Caco-2 (cell line): ENCODE measurements around the gene R3HDML. TPM values are rescaled to one million over a fixed set of nuclear protein-coding genes. Genes with fewer than 3 reads are reported as not detected.

Experiments
- BruUV-seq: library from RNA; stranded (reverse); fragments of 400-500 nt; replicated peaks from 2 replicates; lab custom pipeline; 2021; lab: Mats Ljungman, UMichigan
- CTCF ChIA-PET: fragments of 300-600 bp; sonication (Branson Sonifier 250); formaldehyde crosslinking; loops from one replicate; lab custom pipeline; 2022; ENCODE audit warnings: antibody characterized with exemption; lab: Charles Lee
- POLR2A ChIA-PET: fragments of 300-600 bp; sonication (Branson Sonifier 250); formaldehyde crosslinking; loops from one replicate; lab custom pipeline; 2022; ENCODE audit warnings: antibody characterized with exemption; lab: Charles Lee
- DNase-seq, 2 experiments: peaks; one replicate each; pipeline versions ENCODE4 v3.0.0 to v3.0.0-alpha.2; 2020 to 2022
- H3K27me3 ChIP-seq: replicated peaks from 2 replicates; pipeline ENCODE4 v1.6.0; 2011; ENCODE audit warnings: low read length; ENCODE audit not compliant: control insufficient read depth, insufficient read depth
- H3K36me3 ChIP-seq: 2 replicates; pipeline ENCODE4 v1.5.1; 2011; ENCODE audit warnings: low read length; ENCODE audit not compliant: control insufficient read depth, insufficient read depth
- H3K4me1 ChIP-seq: fragments of 250-450 bp; sonication (Bioruptor Pico); 2 replicates; pipeline ENCODE4 v1.5.1; 2020; ENCODE audit warnings: mild to moderate bottlenecking
- H3K4me3 ChIP-seq: 2 replicates; pipeline ENCODE4 v1.5.1; 2011; ENCODE audit warnings: low read depth, mild to moderate bottlenecking, control low read depth, low read length
- H3K9me3 ChIP-seq: fragments of 250-450 bp; sonication (Bioruptor Pico); 2 replicates; pipeline ENCODE4 v1.5.1; 2020; ENCODE audit warnings: mild to moderate bottlenecking, moderate library complexity
- H3K27ac Mint-ChIP-seq: one replicate; pipeline ENCODE4 v1.8.0; 2022; ENCODE audit warnings: mixed read lengths; ENCODE audit not compliant: unreplicated experiment
- H3K27me3 Mint-ChIP-seq: one replicate; pipeline ENCODE4 v1.8.0; 2022; ENCODE audit warnings: mixed read lengths; ENCODE audit not compliant: insufficient read depth, unreplicated experiment
- H3K36me3 Mint-ChIP-seq: one replicate; pipeline ENCODE4 v1.8.0; 2022; ENCODE audit warnings: mild to moderate bottlenecking, mixed read lengths; ENCODE audit not compliant: insufficient read depth, unreplicated experiment
- H3K4me1 Mint-ChIP-seq: one replicate; pipeline ENCODE4 v1.8.0; 2022; ENCODE audit warnings: low read depth, mixed read lengths; ENCODE audit not compliant: unreplicated experiment
- H3K4me3 Mint-ChIP-seq: one replicate; pipeline ENCODE4 v1.8.0; 2022; ENCODE audit warnings: mild to moderate bottlenecking, moderate library complexity, mixed read lengths; ENCODE audit not compliant: unreplicated experiment
- H3K9me3 Mint-ChIP-seq: one replicate; pipeline ENCODE4 v1.8.0; 2022; ENCODE audit warnings: mixed read lengths; ENCODE audit not compliant: unreplicated experiment
- CTCF ChIP-seq, 2 experiments: fragments of 200-600 bp in 1 of 2; IDR thresholded peaks; 1 replicate in 1 of 2; 2 replicates in 1 of 2; pipeline versions ENCODE4 v1.5.1 to v1.8.0; 2011 to 2022; ENCODE audit warnings: antibody characterized with exemption in 1 of 2, control low read depth in 1 of 2, inconsistent platforms in 1 of 2, low read depth in 1 of 2, low read length in 1 of 2, mild to moderate bottlenecking in 1 of 2, moderate library complexity in 1 of 2; ENCODE audit not compliant: insufficient read depth in 1 of 2, severe bottlenecking in 1 of 2, unreplicated experiment in 1 of 2
- intact Hi-C: fragments of 100-400 bp; cut with micrococcal nuclease; formaldehyde crosslinking; loops from one replicate; pipeline ENCODE4 v1.10.0; 2022; ENCODE audit not compliant: unreplicated experiment
- total RNA-seq: library from RNA; stranded (reverse); gene quantifications from 2 replicates; pipeline ENCODE4 v1.2.3, GENCODE V29; 2022

Gene R3HDML
- total RNA-seq, 1 experiment from 2014 or later: not detected

- Mint-ChIP-seq H3K27ac (peak overlapping the region; percentile 98), H3K4me1 (peaks cover 36% of the 10 kb centered on the region), H3K36me3 (peaks cover 30% of the 10 kb centered on the region), H3K4me3 (peak overlapping the region; percentile 93), H3K9me3 (no peaks in the 10 kb centered on the region), H3K27me3 (no peaks in the 10 kb centered on the region)
- intact Hi-C loops: loop anchor here (2.0 kb wide), 1 partner anchor 47 kb away; the partner anchor contains the start of gene FITM2
- H3K4me3 ChIP-seq: peak overlapping the region; percentile 77
- no peak for TF ChIP-seq CTCF (IDR thresholded peaks at IDR 0.05; ENCODE audit: insufficient read depth in 1 of 2, low read depth in 1 of 2, low read length in 1 of 2, severe bottlenecking in 1 of 2, unreplicated experiment in 1 of 2)
- ChIA-PET CTCF (no interaction called here), POLR2A (interaction anchor here (0.7 kb wide), 1 partner anchor 68 kb away, joined by 3 read pairs; no protein-coding TSS in a partner anchor)
- peaks cover 4% of the 10 kb centered on the region; the same call in 1 of the 2 replicates for H3K36me3 ChIP-seq
- no peaks in the 10 kb centered on the region for H3K9me3 ChIP-seq
- BruUV-seq: no TSS peak
- no peaks in the 10 kb centered on the region for H3K27me3 ChIP-seq
- DNase-seq: no peak
- H3K4me1 ChIP-seq: peaks cover 34% of the 10 kb centered on the region
Measured at GRCh38 chr20:44357555-44358125, 20.8 kb downstream of the R3HDML start.

- Mint-ChIP-seq H3K4me1 (peaks cover 35% of the 10 kb centered on the region), H3K27me3 (no peaks in the 10 kb centered on the region), H3K4me3 (no peak overlapping the region), H3K9me3 (no peaks in the 10 kb centered on the region), H3K27ac (no peak overlapping the region), H3K36me3 (peaks cover 35% of the 10 kb centered on the region)
- peaks cover 4% of the 10 kb centered on the region; the same call in 1 of the 2 replicates for H3K36me3 ChIP-seq
- CTCF ChIA-PET: interaction anchor here (0.6 kb wide), 1 partner anchor 22 kb away, joined by 5 read pairs; no protein-coding TSS in a partner anchor
- intact Hi-C loops: no loop called here
- no TSS peak for BruUV-seq
- no peaks in the 10 kb centered on the region for H3K27me3 ChIP-seq
- no peak overlapping the region for H3K4me3 ChIP-seq
- POLR2A ChIA-PET: no interaction called here
- no peak for DNase-seq
- H3K9me3 ChIP-seq: no peaks in the 10 kb centered on the region
- TF ChIP-seq CTCF (IDR thresholded peaks at IDR 0.05; ENCODE audit: insufficient read depth in 1 of 2, low read depth in 1 of 2, low read length in 1 of 2, severe bottlenecking in 1 of 2, unreplicated experiment in 1 of 2): no peak
- H3K4me1 ChIP-seq: peaks cover 25% of the 10 kb centered on the region
Measured at GRCh38 chr20:44358776-44359175, 21.9 kb downstream of the R3HDML start.

GRCh38 chr20:44360221-44360620 is 23.4 kb downstream of the R3HDML start:
- intact Hi-C loops: no loop called here
- CTCF ChIA-PET: interaction anchor here (1.7 kb wide), 1 partner anchor 14 kb away, joined by 4 read pairs; no protein-coding TSS in a partner anchor

More at GRCh38 chr20:44360221-44360620, 23.4 kb downstream of the R3HDML start:
- Mint-ChIP-seq H3K9me3 (no peaks in the 10 kb centered on the region), H3K4me1 (peaks cover 30% of the 10 kb centered on the region), H3K27me3 (no peaks in the 10 kb centered on the region), H3K27ac (no peak overlapping the region), H3K36me3 (peaks cover 39% of the 10 kb centered on the region), H3K4me3 (no peak overlapping the region)
- Histone ChIP-seq H3K9me3 (no peaks in the 10 kb centered on the region), H3K27me3 (no peaks in the 10 kb centered on the region), H3K4me1 (peaks cover 14% of the 10 kb centered on the region), H3K4me3 (no peak overlapping the region), H3K36me3 (peaks cover 4% of the 10 kb centered on the region; the same call in 1 of the 2 replicates)
- POLR2A ChIA-PET: no interaction called here
- no peak for TF ChIP-seq CTCF (IDR thresholded peaks at IDR 0.05; ENCODE audit: insufficient read depth in 1 of 2, low read depth in 1 of 2, low read length in 1 of 2, severe bottlenecking in 1 of 2, unreplicated experiment in 1 of 2)
- no peak for DNase-seq
- BruUV-seq: no TSS peak
